HG03342 (cell line): ENCODE results near the gene C20orf141.
"Not testable (repeated sequence)": the region's sequence is repeated elsewhere in the genome, so short reads cannot be mapped to it uniquely, and the experiment has no call there.

ENCODE experiments used
- ATAC-seq: cut with Tn5 transposase; IDR thresholded peaks from one replicate; pipeline ENCODE4 v1.9.1; 2021; ENCODE audit warnings: mild to moderate bottlenecking, moderate library complexity; ENCODE audit not compliant: unreplicated experiment

Gene C20orf141, protein sequence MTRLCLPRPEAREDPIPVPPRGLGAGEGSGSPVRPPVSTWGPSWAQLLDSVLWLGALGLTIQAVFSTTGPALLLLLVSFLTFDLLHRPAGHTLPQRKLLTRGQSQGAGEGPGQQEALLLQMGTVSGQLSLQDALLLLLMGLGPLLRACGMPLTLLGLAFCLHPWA

DNA sequence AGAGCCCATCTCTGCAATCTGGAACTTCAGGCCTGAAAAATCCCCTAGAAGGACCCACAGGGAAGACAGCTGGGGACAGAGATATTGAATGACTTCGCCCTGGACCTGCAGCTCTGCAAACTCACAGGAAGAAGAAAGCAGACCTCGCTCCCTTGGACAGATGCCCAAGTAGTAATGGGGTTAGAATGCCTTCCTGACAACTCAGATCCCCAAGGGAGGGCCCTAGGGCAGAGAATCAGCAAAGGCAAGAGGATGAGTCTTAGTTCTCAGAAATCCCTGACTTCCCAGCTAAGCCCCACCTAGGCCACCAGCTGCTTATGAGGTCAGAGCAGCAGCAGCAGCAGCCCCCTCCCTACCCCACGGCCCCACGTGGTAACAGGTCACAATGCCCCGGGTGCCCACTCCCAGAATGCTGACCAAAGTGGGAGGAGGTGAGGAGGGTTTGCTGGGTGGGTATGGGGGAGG, at the start of gene C20orf141:
Gene C20orf141, plus strand, starts transcription at position 401 of the 465 bp plus-strand sequence. CDS start 198 bp downstream, outside the sequence.
- no peak for ATAC-seq

DNA sequence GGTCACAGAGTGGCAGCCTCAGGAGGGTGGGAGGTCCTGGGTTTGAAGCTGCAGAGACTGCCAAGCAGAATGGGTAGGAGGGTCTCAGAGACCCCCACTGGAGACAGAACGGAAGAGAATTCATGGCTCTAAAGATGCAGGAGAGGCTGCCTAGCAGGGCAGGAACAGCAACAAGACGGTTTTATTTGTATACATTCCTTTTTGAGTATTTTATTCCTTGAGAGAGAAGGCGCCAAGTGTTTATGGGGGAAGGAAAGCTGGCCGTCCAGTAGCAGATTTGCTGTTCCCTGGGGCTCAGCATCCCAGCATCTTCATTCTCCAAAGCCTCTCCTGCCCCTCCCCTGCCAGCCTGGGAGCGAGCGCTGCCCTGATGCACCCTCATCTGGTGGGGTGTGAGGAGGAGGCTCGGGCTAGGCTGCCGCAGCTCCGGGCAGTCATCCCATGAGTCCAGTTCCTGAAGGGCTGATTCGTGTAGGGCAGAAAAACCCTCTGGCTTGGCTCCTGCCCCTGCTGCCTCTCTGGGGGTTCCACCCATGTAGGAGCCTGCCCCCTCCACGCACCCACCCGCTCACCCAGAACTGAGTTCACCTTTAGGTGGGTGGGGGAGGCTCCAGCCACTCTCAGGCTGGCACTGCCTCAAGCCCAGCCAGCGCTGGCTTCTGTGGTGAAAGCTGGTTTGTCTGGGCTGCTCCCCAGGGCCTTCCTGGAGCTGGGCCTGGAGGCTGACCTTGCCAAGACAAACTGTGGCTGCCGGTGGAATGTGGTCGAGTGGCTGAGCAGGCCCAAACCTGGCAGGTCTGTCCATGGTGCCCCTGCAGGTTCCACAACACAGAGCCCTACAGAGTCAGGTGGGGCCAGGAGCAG, 46.8 kb upstream of the C20orf141 start:
- no peak for ATAC-seq

- ATAC-seq: no peak
Measured at GRCh38 chr20:2768632-2769015, 46.2 kb upstream of the C20orf141 start.

DNA sequence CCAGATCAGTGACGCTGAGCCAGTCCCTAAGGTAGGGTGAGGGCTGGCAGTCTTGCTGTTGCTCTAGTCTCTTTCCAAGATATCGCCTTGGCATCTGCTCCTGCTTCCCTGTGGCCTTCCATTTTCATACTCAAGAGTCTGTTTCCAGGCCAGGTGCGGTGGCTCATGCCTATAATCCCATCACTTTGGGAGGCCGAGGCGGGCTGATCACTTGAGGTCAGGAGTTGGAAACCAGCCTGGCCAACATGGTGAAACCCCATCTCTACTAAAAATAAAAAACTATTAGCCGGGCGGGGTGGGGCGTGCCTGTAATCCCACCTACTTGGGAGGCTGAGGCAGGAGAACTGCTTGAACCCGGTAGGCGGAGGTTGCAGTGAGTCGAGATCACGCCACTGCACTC, 44.7 kb upstream of the C20orf141 start:
- not testable (repeated sequence) for ATAC-seq

GRCh38 chr20:2771631-2772080, 43.1 kb upstream of the C20orf141 start:
- ATAC-seq: no peak

- no peak for ATAC-seq
Measured at GRCh38 chr20:2773812-2774211, 41.0 kb upstream of the C20orf141 start.

DNA sequence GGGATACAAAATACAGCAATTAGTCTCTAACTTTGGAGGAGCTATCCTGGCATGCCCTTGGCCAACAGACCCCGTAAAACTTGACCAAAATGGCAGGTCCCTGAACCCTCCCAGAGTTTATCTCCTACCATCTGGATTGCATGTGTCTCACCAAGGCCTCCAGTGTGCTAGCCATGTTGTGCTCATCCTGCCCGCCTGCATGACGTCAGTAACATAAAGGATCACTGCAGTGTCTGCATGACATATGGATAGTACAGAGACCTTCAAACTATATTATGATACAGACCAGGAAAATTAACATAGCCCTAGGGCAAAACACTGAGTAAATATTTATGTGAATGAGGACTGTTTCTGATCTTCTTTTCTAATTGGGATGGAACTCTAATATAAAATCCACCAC, 39.6 kb upstream of the C20orf141 start:
- ATAC-seq: no peak

- ATAC-seq: no peak
Measured at GRCh38 chr20:2778602-2779321, 36.0 kb upstream of the C20orf141 start.

GRCh38 chr20:2780948-2781347, 33.8 kb upstream of the C20orf141 start:
- no peak for ATAC-seq

DNA sequence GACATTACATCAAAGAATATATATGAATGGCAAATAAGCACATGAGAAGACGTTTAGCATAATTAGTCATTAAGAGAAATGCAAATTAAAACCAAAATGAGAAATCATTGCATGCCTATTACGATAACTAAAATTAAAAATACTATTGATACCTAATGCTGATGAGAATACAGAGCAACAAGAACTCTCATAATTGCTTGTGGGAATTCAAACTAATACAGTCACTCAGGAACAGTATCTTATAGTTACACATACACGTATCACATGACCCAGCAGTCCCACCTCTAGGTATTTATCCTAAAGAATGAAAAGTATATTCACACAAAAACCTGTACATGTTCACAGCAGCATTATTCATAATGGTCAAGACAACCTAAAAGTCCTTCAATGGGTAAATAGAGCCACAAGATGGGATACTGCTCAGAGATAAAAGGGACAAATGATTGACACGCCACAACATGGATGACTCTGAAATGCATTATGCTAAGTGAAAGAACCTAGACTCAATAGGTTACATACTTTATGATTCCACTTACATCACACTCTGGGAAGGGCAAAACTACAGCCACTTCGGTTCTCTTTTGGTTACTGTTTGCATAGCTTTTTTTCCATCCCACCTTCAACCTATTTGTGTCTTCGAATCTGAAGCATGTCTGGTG, 30.8 kb upstream of the C20orf141 start:
- ATAC-seq: no peak

- no peak for ATAC-seq
Measured at GRCh38 chr20:2793471-2793870, 21.3 kb upstream of the C20orf141 start.

GRCh38 chr20:2794202-2794748, 20.5 kb upstream of the C20orf141 start:
- no peak for ATAC-seq

DNA sequence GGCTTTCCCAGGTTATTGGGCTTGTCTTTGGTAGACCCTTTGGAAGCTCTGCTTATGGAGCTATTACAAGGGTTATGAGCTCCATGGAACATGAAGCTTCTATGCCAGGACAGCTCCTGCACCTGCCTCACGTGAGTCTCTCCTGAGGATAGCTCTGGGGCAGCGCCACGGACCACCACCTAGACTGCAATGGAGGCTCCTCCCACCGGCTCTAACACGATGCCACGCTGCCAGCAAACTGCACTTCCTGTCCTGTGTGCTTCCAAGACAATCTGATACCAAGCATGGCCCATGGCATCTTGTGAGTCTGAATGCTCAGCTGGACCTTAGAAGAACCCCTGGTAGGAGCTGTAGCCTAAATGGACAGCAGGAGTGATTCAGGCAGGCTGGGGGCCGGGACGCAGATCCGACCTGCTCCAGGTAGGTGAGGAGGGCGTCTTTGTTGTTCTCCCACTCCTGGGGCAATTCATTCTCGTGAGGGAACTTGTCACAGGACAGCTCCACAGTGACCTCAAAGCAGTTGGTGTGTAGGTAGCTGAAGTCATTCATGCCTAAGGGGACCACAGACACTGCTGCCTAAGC, 19.8 kb upstream of the C20orf141 start:
- no peak for ATAC-seq

- no peak for ATAC-seq
Measured at GRCh38 chr20:2795451-2795850, 19.3 kb upstream of the C20orf141 start.

GRCh38 chr20:2796011-2796660, 18.7 kb upstream of the C20orf141 start:
- no peak for ATAC-seq

GRCh38 chr20:2797136-2797983, 17.4 kb upstream of the C20orf141 start:
- ATAC-seq: no peak

DNA sequence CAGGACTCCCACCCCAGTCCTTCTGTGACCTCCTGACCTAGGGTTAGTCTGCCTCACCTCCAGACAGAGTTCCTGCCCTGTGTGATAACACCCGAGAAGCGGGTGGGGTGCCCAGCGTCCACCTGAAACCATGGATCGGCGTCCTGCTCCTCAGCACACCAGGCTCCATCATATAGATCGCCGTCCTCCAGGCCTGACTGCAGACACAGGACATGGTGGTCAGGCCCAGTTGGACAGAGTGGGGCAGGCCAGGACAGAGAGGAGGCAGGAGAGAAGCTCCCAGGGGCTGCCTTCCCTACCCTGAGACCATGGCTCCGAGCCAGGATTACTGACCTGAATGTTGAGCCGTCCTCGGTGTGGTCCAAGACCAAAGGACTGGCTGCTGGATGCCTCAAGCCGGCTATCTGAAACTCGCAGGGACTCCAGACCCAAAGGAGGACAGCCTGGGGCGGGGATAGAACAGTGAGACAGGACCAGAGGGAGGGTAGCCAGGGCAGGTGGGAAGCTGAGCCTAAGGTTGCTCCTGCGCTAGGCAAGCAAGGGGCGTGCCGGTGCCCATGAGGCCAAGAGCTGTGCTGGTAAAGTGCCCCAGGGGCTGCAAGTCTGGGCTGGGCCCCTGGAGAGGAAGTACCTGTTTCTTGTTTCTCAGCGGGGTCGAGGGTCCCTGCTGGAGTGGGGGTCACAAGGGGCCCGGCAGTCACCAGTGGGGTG, 16.5 kb upstream of the C20orf141 start:
- no peak for ATAC-seq

- ATAC-seq: no peak
Measured at GRCh38 chr20:2798814-2799213, 16.0 kb upstream of the C20orf141 start.
